ENCODE measurements around the gene DDX31. TPM values are rescaled to one million over a fixed set of nuclear protein-coding genes. Genes with fewer than 3 reads are reported as not detected.

DDX31 gene
- total RNA-seq, 1 donor from 2014 or later: 15.8 TPM

DNA sequence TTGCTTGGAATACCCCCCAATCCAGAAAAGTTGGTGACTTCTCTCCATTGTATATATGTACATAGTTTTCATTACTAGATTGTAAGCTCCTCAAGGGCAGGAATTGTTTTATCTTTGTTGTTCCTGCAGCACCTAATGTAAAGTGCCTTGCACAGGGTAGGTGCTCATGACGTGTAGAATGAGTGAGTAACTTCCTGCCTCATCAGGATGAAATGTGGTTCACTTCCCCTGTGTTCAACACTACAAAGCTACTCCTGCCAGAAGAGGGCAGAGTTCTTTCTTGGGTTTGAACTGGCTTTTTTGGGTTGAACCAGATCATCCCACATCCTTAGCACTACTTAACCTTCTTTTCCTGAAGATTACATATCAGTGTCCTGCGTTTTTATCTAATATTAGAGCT lies 24.4 kb upstream of the DDX31 start:
- Mint-ChIP-seq H3K27ac (ENCODE audit: unreplicated experiment) (no peak overlapping the region), H3K36me3 (ENCODE audit: low read depth, unreplicated experiment) (peaks cover 20% of the 10 kb centered on the region), H3K9me3 (ENCODE audit: unreplicated experiment) (peaks cover 5% of the 10 kb centered on the region), H3K27me3 (ENCODE audit: unreplicated experiment) (peaks cover 2% of the 10 kb centered on the region), H3K4me1 (ENCODE audit: unreplicated experiment) (no peaks in the 10 kb centered on the region), H3K4me3 (ENCODE audit: unreplicated experiment) (no peak overlapping the region)
- no peak for DNase-seq (ENCODE audit: low spot score)
- TF ChIP-seq CTCF (IDR thresholded peaks at IDR 0.05; ENCODE audit: unreplicated experiment): no peak

DNA sequence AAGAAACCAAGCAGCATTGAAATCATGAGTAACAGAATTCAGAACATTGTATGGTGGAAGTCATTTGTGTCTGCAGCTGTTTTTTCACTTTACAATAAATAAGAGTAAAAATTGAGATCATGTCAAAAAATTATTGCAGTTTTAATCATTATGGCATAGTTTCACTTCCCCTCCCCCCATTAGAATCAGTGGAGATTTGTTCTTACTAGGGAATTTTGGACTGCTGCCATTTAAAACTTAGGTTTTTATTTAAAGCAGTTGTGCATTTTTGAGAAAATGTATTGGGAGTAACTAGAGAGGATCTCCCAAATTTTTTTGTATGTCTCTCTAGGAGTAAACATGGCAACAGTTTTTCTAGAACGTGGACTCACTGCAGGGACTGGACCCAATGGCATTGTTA lies 20.9 kb upstream of the DDX31 start:
- DNase-seq (ENCODE audit: low spot score): no peak
- no peaks in the 10 kb centered on the region for H3K9me3 Mint-ChIP-seq (ENCODE audit: unreplicated experiment)
- no peaks in the 10 kb centered on the region for H3K4me1 Mint-ChIP-seq (ENCODE audit: unreplicated experiment)
- no peak overlapping the region for H3K27ac Mint-ChIP-seq (ENCODE audit: unreplicated experiment)
- TF ChIP-seq CTCF (IDR thresholded peaks at IDR 0.05; ENCODE audit: unreplicated experiment): no peak
- H3K36me3 Mint-ChIP-seq (ENCODE audit: low read depth, unreplicated experiment): peaks cover 31% of the 10 kb centered on the region
- H3K27me3 Mint-ChIP-seq (ENCODE audit: unreplicated experiment): peaks cover 2% of the 10 kb centered on the region
- peak overlapping the region; percentile 11 for H3K4me3 Mint-ChIP-seq (ENCODE audit: unreplicated experiment)

DNA sequence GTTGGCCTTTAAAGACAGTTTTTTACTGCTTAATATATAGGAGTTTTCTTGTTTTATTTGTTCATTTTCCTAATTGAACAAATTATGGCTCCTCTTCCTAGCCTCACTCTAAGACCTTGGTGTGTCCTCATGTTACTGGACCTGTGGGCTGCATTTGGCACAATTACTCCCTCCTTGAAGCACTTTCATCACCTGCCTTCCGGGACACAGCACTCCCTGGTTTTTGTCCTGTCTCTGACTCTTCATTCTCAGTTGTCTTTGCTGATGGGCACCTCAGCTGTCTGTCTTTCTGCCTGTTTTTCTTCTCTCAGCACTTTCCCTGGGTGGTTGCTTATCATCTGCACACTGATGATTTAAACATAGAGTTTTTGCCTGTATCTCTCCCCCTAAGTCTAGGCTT lies 14.1 kb upstream of the DDX31 start:
- peaks cover 38% of the 10 kb centered on the region for H3K36me3 Mint-ChIP-seq (ENCODE audit: low read depth, unreplicated experiment)
- no peaks in the 10 kb centered on the region for H3K27me3 Mint-ChIP-seq (ENCODE audit: unreplicated experiment)
- peak overlapping the region; percentile 44 for H3K27ac Mint-ChIP-seq (ENCODE audit: unreplicated experiment)
- no peaks in the 10 kb centered on the region for H3K9me3 Mint-ChIP-seq (ENCODE audit: unreplicated experiment)
- H3K4me1 Mint-ChIP-seq (ENCODE audit: unreplicated experiment): peaks cover 7% of the 10 kb centered on the region
- no peak for TF ChIP-seq CTCF (IDR thresholded peaks at IDR 0.05; ENCODE audit: unreplicated experiment)
- H3K4me3 Mint-ChIP-seq (ENCODE audit: unreplicated experiment): peak overlapping the region; percentile 24
- DNase-seq (ENCODE audit: low spot score): no peak

DNA sequence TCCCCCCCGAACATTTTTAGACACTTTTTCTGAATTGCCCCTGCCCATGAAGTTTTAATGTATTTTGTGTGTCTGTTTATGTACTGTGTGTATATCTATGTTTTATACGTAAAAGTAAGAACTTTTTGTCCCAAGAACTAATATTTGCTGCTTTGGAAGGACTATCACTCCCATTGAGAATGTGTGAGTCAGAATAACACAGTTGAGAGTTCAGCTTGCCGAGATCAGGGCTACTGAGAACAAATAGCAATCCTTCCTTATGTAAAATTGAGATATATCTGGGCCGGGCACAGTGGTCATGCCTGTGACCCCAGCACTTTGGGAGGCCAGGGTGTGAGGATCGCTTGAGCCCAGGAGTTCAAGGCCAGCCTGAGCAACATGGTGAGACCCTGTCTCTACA lies 11.8 kb upstream of the DDX31 start:
- H3K9me3 Mint-ChIP-seq (ENCODE audit: unreplicated experiment): no peaks in the 10 kb centered on the region
- H3K4me1 Mint-ChIP-seq (ENCODE audit: unreplicated experiment): peaks cover 7% of the 10 kb centered on the region
- peak overlapping the region; percentile 8 for H3K4me3 Mint-ChIP-seq (ENCODE audit: unreplicated experiment)
- no peak overlapping the region for H3K27ac Mint-ChIP-seq (ENCODE audit: unreplicated experiment)
- TF ChIP-seq CTCF (IDR thresholded peaks at IDR 0.05; ENCODE audit: unreplicated experiment): no peak
- no peak for DNase-seq (ENCODE audit: low spot score)
- no peaks in the 10 kb centered on the region for H3K27me3 Mint-ChIP-seq (ENCODE audit: unreplicated experiment)
- H3K36me3 Mint-ChIP-seq (ENCODE audit: low read depth, unreplicated experiment): peaks cover 32% of the 10 kb centered on the region

DNA sequence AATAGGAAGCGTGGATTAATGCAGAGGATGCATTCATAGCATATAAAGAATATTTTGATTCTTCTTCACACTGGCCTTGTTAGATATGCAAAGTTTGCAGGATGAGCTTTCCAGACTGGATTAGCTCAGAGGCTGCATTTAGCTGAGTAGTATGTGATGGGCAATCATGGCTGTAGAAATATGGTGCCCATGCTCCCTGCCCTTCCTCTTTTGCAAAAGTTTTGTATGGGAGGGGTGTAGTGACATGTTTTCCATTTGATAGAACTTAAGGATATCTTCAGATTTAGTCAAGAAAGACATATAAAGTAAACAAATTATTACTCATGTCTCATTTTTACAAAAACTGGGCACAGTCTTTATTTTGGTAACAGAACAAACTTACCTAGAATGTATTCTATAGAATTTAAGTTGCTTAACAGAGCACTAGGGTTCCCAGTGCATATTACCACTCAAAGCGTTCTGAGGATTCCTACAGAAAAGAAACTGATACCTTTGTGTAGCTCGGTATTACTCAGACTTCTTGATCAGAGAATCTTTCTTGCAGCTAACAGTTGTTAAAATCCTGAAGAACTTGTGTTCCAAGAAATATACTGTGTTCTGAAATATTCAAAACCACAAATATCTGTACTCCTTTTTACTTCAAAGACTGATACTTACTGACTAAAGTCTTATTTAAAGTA lies 10.3 kb upstream of the DDX31 start:
- Mint-ChIP-seq H3K4me1 (ENCODE audit: unreplicated experiment) (peaks cover 7% of the 10 kb centered on the region), H3K27me3 (ENCODE audit: unreplicated experiment) (no peaks in the 10 kb centered on the region), H3K9me3 (ENCODE audit: unreplicated experiment) (no peaks in the 10 kb centered on the region), H3K4me3 (ENCODE audit: unreplicated experiment) (no peak overlapping the region), H3K36me3 (ENCODE audit: low read depth, unreplicated experiment) (peaks cover 28% of the 10 kb centered on the region), H3K27ac (ENCODE audit: unreplicated experiment) (no peak overlapping the region)
- no peak for TF ChIP-seq CTCF (IDR thresholded peaks at IDR 0.05; ENCODE audit: unreplicated experiment)
- DNase-seq (ENCODE audit: low spot score): no peak

Data from endothelial cell (in vitro differentiated cells).